HG02759 (cell line): ENCODE results near the gene PRR5.

Source experiments
- ATAC-seq: cut with Tn5 transposase; IDR thresholded peaks from one replicate; pipeline ENCODE4 v1.9.1; 2021; ENCODE audit warnings: mild to moderate bottlenecking, moderate library complexity; ENCODE audit not compliant: unreplicated experiment

PRR5 gene

DNA sequence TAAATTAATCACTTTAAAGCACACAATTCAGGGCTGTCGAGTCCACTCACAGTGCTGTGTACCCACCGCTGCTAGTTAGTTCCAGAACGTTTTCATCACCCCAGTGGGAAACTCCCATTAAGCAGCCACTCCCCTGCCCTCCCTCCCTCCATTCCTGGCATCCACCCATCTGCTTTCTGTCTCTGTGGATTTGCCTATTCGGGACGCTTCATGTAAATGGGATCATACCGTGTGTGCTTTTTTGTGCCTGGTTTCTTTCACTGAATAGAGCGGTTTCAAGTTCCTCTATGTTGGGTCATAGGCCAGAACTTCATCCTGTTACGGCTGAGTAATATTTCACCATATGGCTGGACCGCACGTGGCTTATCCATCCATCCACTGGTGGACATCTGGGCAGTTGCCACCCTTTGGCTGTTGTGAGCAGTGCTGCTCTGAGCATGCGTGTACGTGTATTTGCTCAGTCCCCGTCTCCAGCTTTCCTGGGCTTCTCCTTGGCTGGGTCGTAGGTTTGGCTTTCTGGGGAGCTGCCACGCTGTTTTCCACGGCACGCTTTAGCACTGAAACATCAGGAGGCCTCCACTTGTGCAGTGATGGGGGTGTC, 80.5 kb downstream of the PRR5 start:
- no peak for ATAC-seq

GRCh38 chr22:44783091-44783490, 81.1 kb downstream of the PRR5 start:
- no peak for ATAC-seq

DNA sequence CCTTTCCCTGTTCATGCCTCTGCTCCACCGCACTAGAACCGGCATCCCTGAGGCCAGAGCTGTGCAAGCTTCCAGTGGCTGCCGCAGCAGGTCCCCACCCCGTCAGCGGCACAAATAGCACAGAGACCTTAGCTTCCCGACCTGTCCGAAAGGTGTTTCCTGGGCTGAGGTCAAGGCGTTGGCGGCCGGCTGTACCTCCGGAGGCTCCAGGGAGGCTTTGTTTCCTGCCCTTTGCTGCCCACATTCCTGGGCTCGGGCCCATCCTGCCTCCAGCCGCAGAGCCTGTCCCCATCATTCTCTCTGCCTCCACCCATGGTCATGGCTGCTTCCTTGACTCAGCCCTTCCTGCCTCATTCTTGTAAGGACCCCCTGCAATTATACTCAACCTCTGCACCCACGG, 81.6 kb downstream of the PRR5 start:
- ATAC-seq = no peak

DNA sequence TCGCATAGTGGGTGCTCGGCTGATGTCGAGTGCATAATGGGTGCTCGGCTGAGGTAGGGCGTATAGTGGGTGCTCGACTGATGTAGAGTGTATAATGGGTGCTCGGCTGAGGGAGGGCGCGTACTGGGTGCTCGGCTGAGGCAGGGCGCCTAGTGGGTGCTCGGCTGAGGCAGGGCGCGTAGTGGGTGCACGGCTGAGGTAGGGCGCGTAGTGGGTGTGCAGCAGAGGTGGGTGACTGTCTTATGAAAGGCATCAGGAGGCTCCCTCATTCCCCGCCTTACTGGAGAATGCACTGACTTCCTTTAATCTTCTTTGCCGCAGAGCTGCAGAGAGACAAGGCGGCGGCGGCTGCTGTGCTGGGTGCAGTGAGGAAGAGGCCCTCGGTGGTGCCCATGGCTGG, 84.1 kb downstream of the PRR5 start:
- no peak for ATAC-seq

- no peak for ATAC-seq
Observed at GRCh38 chr22:44786610-44787009, 84.6 kb downstream of the PRR5 start.
